ENCODE data around the gene CBARP.

GRCh38 chr19:1245494-1246264 is 7.9 kb upstream of the CBARP start:
- TF ChIP-seq CTCF (conservative IDR thresholded peaks at IDR 0.05) (no peak), EZH2 (IDR thresholded peaks at IDR 0.05; ENCODE audit: low read depth) (no peak)

All from PC-9 (cell line).